HepG2 (cell line): ENCODE results near the gene NUDT17. TPM values are rescaled to one million over a fixed set of nuclear protein-coding genes. Genes with fewer than 3 reads are reported as not detected.
A peak's percentile ranks its signal among the peaks of the same experiment; 100 is the strongest.

Experiments
- CHD4 ChIP-seq: fragments of 200-600 bp; sonication (generic); IDR thresholded peaks from 2 replicates; pipeline ENCODE4 v1.7.0; 2017; ENCODE audit warnings: mild to moderate bottlenecking, low read length, borderline replicate concordance
- FOSL2 ChIP-seq: sonication (generic); formaldehyde crosslinking; IDR thresholded peaks from 2 replicates; pipeline ENCODE4 v1.4.0; 2020; ENCODE audit warnings: missing genetic modification reagents
- GPN1 ChIP-seq: sonication (generic); formaldehyde crosslinking; IDR thresholded peaks from 2 replicates; pipeline ENCODE4 v1.5.1; 2020; ENCODE audit warnings: missing genetic modification reagents, borderline replicate concordance
- HDAC1 ChIP-seq: sonication (generic); formaldehyde crosslinking; IDR thresholded peaks from 2 replicates; pipeline ENCODE4 v1.5.1; 2020; ENCODE audit warnings: mild to moderate bottlenecking, missing genetic modification reagents
- NFIB ChIP-seq: sonication (generic); formaldehyde crosslinking; IDR thresholded peaks from 2 replicates; pipeline ENCODE4 v1.9.0; 2021; ENCODE audit warnings: missing genetic modification reagents, mild to moderate bottlenecking, borderline replicate concordance
- NONO ChIP-seq, 2 experiments: fragments of 450-650 bp in 1 of 2; sonication (generic) in 1 of 2; formaldehyde crosslinking in 1 of 2; IDR thresholded peaks in 1 of 2; conservative IDR thresholded peaks in 1 of 2; 2 replicates each; pipeline versions ENCODE4 v1.6.1 to v1.8.0; 2017 to 2022; ENCODE audit warnings: mild to moderate bottlenecking in 1 of 2, missing genetic modification reagents in 1 of 2, moderate library complexity in 1 of 2
- RBFOX2 ChIP-seq: fragments of 200-400 bp; formaldehyde crosslinking; IDR thresholded peaks from 2 replicates; pipeline ENCODE4 v1.6.1; 2017; ENCODE audit warnings: low read depth, mild to moderate bottlenecking, low read length
- SALL2 ChIP-seq: sonication (generic); formaldehyde crosslinking; IDR thresholded peaks from 2 replicates; pipeline ENCODE4 v1.8.1; 2023; ENCODE audit warnings: mild to moderate bottlenecking, missing genetic modification reagents, inconsistent platforms
- SMYD3 ChIP-seq: sonication (generic); formaldehyde crosslinking; IDR thresholded peaks from 2 replicates; pipeline ENCODE4 v1.8.1; 2023; ENCODE audit warnings: mild to moderate bottlenecking, missing genetic modification reagents
- SNAI1 ChIP-seq: sonication (generic); formaldehyde crosslinking; IDR thresholded peaks from 2 replicates; pipeline ENCODE4 v1.5.0; 2020; ENCODE audit warnings: mild to moderate bottlenecking, missing genetic modification reagents, borderline replicate concordance
- SOX5 ChIP-seq: IDR thresholded peaks from 2 replicates; pipeline ENCODE4 v1.6.1; 2016; ENCODE audit warnings: borderline replicate concordance
- TARDBP ChIP-seq: sonication (generic); formaldehyde crosslinking; IDR thresholded peaks from 2 replicates; pipeline ENCODE4 v1.8.0; 2022; ENCODE audit warnings: mild to moderate bottlenecking, missing genetic modification reagents
- THAP9 ChIP-seq: sonication (generic); formaldehyde crosslinking; IDR thresholded peaks from 2 replicates; pipeline ENCODE4; 2020; ENCODE audit warnings: missing genetic modification reagents, mild to moderate bottlenecking, borderline replicate concordance
- ZBTB7B ChIP-seq: sonication (generic); formaldehyde crosslinking; IDR thresholded peaks from 2 replicates; pipeline ENCODE4 v1.4.0; 2020; ENCODE audit warnings: missing genetic modification reagents
- ZNF343 ChIP-seq: sonication (generic); formaldehyde crosslinking; IDR thresholded peaks from 2 replicates; pipeline ENCODE4 v1.4.0; 2020; ENCODE audit warnings: mild to moderate bottlenecking, missing genetic modification reagents
- ZNF550 ChIP-seq: sonication (generic); formaldehyde crosslinking; IDR thresholded peaks from 2 replicates; pipeline ENCODE4 v1.4.0; 2020; ENCODE audit warnings: mild to moderate bottlenecking, missing genetic modification reagents, borderline replicate concordance
- ZNF574 ChIP-seq: sonication (generic); formaldehyde crosslinking; IDR thresholded peaks from 2 replicates; pipeline ENCODE4 v1.4.0; 2020; ENCODE audit warnings: missing genetic modification reagents
- ZNF781 ChIP-seq: sonication (generic); formaldehyde crosslinking; IDR thresholded peaks from 2 replicates; pipeline ENCODE4 v1.5.1; 2020; ENCODE audit warnings: borderline replicate concordance, mild to moderate bottlenecking, missing genetic modification reagents; ENCODE audit errors: not compliant biosample characterization
- ZNF788 ChIP-seq: sonication (generic); formaldehyde crosslinking; IDR thresholded peaks from 2 replicates; pipeline ENCODE4 v1.5.0; 2020; ENCODE audit warnings: mild to moderate bottlenecking, missing genetic modification reagents, borderline replicate concordance
- polyA plus RNA-seq, 8 experiments: library from polyadenylated mRNA; depleted of rRNA in 3 of 8; stranded (reverse) in 7 of 8; unstranded in 1 of 8; fragments of >200 nt; fragmentation: Illumina TruSeq in 4 of 8; extraction: Trizol in 4 of 8; gene quantifications; 2 replicates each; pipeline versions ENCODE4 v1.2.1 to v1.2.3, GENCODE V29; 2011 to 2016; ENCODE audit warnings: low read depth in 4 of 8, missing spikeins in 1 of 8, mixed read lengths in 1 of 8; ENCODE audit not compliant: insufficient read depth in 1 of 8
- total RNA-seq, 5 experiments: library from RNA; depleted of rRNA; stranded (reverse); fragments of >200 nt; fragmentation: Illumina TruSeq; extraction: Trizol; gene quantifications; 2 replicates each; pipeline ENCODE4 v1.2.3, GENCODE V29; 2016; ENCODE audit warnings: low read depth in 1 of 5

The NUDT17 gene
- total and polyA plus RNA-seq, 2 of the 13 experiments (the other 11 are each of a cell fraction or from before 2014, with no cell fraction given), result 2.6 to 5.8 TPM

- peak; percentile 34; the same call in 1 of the 2 replicates for TF ChIP-seq THAP9 (CRISPR knock-in tag)
- 0 out of 2 replicates have a peak, but pooled peaks have one; percentile 41 for TF ChIP-seq SALL2 (CRISPR knock-in tag)
- 0 out of 2 replicates have a peak, but pooled peaks have one; percentile 73 for TF ChIP-seq ZNF788 (CRISPR knock-in tag)
- no peak for TF ChIP-seq NONO (IDR thresholded peaks at IDR 0.05)
- TF ChIP-seq NONO (CRISPR knock-in tag; conservative IDR thresholded peaks at IDR 0.05), result 0 out of 2 replicates have a peak, but pooled peaks have one; percentile 34
- peak; percentile 39; the same call in 1 of the 2 replicates for TF ChIP-seq TARDBP (CRISPR knock-in tag)
- no peak for TF ChIP-seq SMYD3
- TF ChIP-seq ZBTB7B, result peak; percentile 53; the same call in 1 of the 2 replicates
- no peak for TF ChIP-seq GPN1 (CRISPR knock-in tag)
- peak; percentile 36 for TF ChIP-seq ZNF781 (CRISPR knock-in tag)
- TF ChIP-seq ZNF343, result no peak
- 0 out of 2 replicates have a peak, but pooled peaks have one; percentile 23 for TF ChIP-seq NFIB
- TF ChIP-seq FOSL2 (CRISPR knock-in tag), result peak; percentile 17; the same call in 1 of the 2 replicates
- 0 out of 2 replicates have a peak, but pooled peaks have one; percentile 55 for TF ChIP-seq SNAI1 (CRISPR knock-in tag)
- peak; percentile 76 for TF ChIP-seq RBFOX2
- TF ChIP-seq SOX5 (CRISPR knock-in tag), result 0 out of 2 replicates have a peak, but pooled peaks have one; percentile 9
- peak; percentile 54; the same call in 1 of the 2 replicates for TF ChIP-seq HDAC1 (CRISPR knock-in tag)
- no peak for TF ChIP-seq CHD4
- no peak for TF ChIP-seq ZNF550
- TF ChIP-seq ZNF574, result peak; percentile 51; the same call in 1 of the 2 replicates
These were observed at the start of gene NUDT17 (continued) for GRCh38 chr1:145845514-145846161.
